Adipocyte (in vitro differentiated cells): ENCODE data around the gene CBX5.

Source experiments
- DNase-seq: peaks from one replicate; pipeline ENCODE4 v3.0.0-alpha.2; 2015; ENCODE audit warnings: low read depth
- H3K27me3 ChIP-seq: replicated peaks from 2 replicates; pipeline ENCODE4 v1.7.0; 2013; ENCODE audit warnings: mild to moderate bottlenecking, low read length, moderate library complexity; ENCODE audit not compliant: control insufficient read depth, insufficient read depth
- H3K36me3 ChIP-seq: 2 replicates; pipeline ENCODE4 v1.7.0; 2013; ENCODE audit warnings: low read length, mild to moderate bottlenecking, moderate library complexity; ENCODE audit not compliant: control insufficient read depth, insufficient read depth, severe bottlenecking
- H3K4me1 ChIP-seq: 2 replicates; pipeline ENCODE4 v1.7.0; 2013; ENCODE audit warnings: mild to moderate bottlenecking, low read length, moderate library complexity; ENCODE audit not compliant: control insufficient read depth, insufficient read depth
- H3K4me3 ChIP-seq: 2 replicates; pipeline ENCODE4 v1.7.0; 2013; ENCODE audit warnings: mild to moderate bottlenecking, low read length, moderate library complexity
- H3K9ac ChIP-seq: 2 replicates; pipeline ENCODE4 v1.7.0; 2013; ENCODE audit warnings: mild to moderate bottlenecking, low read length, moderate library complexity
- H3K9me3 ChIP-seq: 2 replicates; pipeline ENCODE4 v1.7.0; 2013; ENCODE audit warnings: mild to moderate bottlenecking, low read length, moderate library complexity; ENCODE audit not compliant: control insufficient read depth

CBX5 gene

DNA sequence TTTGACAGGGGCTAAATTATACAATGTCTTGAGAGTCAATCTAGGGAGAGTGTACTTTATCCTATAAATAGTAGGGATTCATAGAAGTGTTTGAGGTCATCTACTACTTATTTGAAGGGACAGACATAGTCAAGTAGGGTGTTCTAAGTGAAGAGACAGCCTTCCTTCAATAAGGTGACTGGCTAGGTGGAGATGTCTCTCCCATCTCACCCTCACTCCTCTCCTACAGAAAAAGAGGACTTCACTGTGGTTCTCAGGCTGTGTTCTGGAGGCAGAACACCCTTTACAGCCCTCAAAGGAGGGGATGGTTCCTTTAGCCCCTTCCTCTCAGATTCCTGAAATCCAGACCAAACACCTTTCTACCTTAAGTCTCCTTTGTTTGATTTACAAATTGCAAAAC is 23.7 kb upstream of the CBX5 start:
- no peak overlapping the region for H3K9ac ChIP-seq
- H3K27me3 ChIP-seq: no peaks in the 10 kb centered on the region
- no peaks in the 10 kb centered on the region for H3K36me3 ChIP-seq
- no peaks in the 10 kb centered on the region for H3K9me3 ChIP-seq
- no peak for DNase-seq
- H3K4me1 ChIP-seq: peaks cover 28% of the 10 kb centered on the region
- no peak overlapping the region for H3K4me3 ChIP-seq

DNA sequence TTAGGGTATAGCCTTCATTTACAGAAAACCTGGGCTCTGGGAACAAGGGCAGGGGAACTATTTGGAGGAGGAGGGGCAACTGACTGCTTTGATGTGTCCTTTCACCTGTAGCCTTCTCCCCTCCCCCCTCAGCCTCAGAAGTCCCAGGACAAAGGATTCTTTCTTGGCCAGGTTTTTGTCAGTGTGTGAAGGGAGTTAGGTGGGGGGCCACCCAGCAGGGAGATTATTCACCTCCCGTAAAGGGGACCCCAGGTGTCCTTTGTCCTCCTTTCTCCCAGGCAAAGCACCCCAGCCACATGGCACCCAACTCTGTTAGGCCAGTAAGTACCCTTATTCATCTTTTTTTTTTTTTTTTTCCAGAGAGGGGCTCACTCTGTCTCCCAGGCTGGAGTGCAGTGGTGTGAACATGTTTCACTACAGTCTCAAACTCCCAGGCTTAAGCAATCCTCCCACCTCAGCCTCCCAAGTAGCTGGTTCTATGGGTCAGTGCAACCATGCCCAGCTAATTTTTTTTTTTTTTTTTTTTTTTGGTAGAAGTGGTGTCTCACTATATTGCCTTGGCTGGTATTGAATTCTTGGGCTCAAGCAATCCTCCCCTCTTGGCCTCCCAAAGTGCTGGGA is 21.6 kb upstream of the CBX5 start:
- DNase-seq: no peak
- peaks cover 28% of the 10 kb centered on the region for H3K4me1 ChIP-seq
- H3K27me3 ChIP-seq: no peaks in the 10 kb centered on the region
- H3K4me3 ChIP-seq: no peak overlapping the region
- H3K36me3 ChIP-seq: no peaks in the 10 kb centered on the region
- no peaks in the 10 kb centered on the region for H3K9me3 ChIP-seq
- no peak overlapping the region for H3K9ac ChIP-seq

DNA sequence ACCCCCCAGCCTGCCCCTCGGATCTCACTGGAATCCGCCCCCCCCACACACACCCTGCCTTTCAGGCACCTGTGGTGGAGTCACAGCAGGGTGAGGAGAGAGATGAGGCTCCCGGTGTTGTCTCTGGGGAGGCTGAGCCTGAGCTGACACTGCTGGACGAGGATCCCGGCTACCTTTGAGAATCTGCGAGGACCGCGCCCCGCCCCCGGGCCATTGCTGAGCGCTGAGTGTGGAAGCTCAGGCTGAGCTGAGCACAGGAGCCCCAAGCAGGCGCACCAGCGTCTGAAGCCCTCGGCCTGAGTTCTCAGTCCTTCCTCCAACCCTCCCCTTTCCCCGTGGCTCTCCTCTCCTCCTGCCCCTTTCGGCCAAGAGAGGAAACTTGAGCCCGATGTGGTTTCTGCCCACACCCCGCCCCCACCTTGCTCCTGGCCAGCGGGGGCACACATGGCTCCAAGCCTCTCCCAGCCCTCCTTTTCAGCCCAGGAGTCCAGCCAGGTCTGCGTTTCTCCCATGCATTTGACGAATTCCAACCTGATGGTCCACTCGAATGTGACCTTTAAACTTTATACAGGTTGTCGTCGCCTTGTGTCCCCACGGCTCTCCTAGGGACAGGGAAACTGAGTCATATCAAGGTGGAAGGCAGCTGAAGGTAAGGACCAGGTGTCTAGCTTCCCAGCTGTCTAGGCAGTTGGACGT is 21.0 kb upstream of the CBX5 start, which contains the start of gene NFE2:
NFE2 (minus strand) TSS at position 284 of the 696 bp plus-strand sequence. CDS start 5,767 bp downstream, outside the sequence.
- peak within 1 kb of the TSS; percentile 11 for H3K9ac ChIP-seq
- H3K27me3 ChIP-seq: no peaks in the 10 kb centered on the region
- peak within 1 kb of the TSS; percentile 59 for H3K4me3 ChIP-seq
- peaks cover 28% of the 10 kb centered on the region for H3K4me1 ChIP-seq
- no peaks in the 10 kb centered on the region for H3K9me3 ChIP-seq
- H3K36me3 ChIP-seq: no peaks in the 10 kb centered on the region
- peak; percentile 85 for DNase-seq

GRCh38 chr12:54300225-54300731 is 20.4 kb upstream of the CBX5 start:
- H3K36me3 ChIP-seq: no peaks in the 10 kb centered on the region
- H3K4me3 ChIP-seq: no peak overlapping the region
- H3K9ac ChIP-seq: no peak overlapping the region
- no peaks in the 10 kb centered on the region for H3K27me3 ChIP-seq
- DNase-seq: no peak
- no peaks in the 10 kb centered on the region for H3K9me3 ChIP-seq
- peaks cover 28% of the 10 kb centered on the region for H3K4me1 ChIP-seq

DNA sequence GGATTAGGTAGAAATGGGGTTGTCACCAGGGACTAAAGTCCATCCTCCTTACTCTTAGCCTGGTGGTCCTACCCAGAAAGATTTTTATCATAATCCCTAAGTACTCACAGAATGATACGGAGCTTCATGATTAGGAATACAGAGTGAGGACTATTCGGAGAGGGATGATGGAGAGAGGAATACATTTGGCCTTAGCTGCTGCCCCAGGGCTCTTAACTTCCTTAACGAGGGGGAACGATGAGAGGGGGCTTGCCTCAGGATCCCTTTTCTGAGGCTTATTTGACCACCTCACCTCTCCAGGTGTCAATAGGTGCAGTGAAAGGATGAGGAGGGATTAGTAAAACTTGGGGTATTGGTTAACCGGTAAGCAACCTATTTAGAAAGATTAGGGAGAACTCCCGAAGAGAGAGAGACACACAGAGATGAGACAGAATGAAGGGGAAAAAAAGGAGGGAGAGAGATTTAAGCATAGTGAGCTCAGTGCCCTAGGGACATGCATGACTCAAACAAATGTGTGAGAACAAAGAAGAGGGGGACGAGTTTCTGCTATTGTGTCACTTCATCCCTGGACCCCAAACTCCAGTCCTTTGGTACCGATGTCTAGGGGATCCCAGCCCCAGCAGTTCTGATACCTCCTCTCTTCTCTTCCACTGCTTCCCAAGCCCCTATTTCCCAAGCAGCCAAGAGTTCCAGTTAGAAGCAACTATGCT is 19.7 kb upstream of the CBX5 start:
- H3K4me3 ChIP-seq: no peak overlapping the region
- H3K36me3 ChIP-seq: no peaks in the 10 kb centered on the region
- no peaks in the 10 kb centered on the region for H3K27me3 ChIP-seq
- no peak overlapping the region for H3K9ac ChIP-seq
- peaks cover 27% of the 10 kb centered on the region for H3K4me1 ChIP-seq
- no peaks in the 10 kb centered on the region for H3K9me3 ChIP-seq
- DNase-seq: peak; percentile 43

GRCh38 chr12:54298904-54299303 is 19.0 kb upstream of the CBX5 start:
- Histone ChIP-seq H3K9me3 (no peaks in the 10 kb centered on the region), H3K4me3 (no peak overlapping the region), H3K27me3 (no peaks in the 10 kb centered on the region), H3K9ac (no peak overlapping the region), H3K4me1 (peaks cover 20% of the 10 kb centered on the region), H3K36me3 (no peaks in the 10 kb centered on the region)
- DNase-seq: no peak

DNA sequence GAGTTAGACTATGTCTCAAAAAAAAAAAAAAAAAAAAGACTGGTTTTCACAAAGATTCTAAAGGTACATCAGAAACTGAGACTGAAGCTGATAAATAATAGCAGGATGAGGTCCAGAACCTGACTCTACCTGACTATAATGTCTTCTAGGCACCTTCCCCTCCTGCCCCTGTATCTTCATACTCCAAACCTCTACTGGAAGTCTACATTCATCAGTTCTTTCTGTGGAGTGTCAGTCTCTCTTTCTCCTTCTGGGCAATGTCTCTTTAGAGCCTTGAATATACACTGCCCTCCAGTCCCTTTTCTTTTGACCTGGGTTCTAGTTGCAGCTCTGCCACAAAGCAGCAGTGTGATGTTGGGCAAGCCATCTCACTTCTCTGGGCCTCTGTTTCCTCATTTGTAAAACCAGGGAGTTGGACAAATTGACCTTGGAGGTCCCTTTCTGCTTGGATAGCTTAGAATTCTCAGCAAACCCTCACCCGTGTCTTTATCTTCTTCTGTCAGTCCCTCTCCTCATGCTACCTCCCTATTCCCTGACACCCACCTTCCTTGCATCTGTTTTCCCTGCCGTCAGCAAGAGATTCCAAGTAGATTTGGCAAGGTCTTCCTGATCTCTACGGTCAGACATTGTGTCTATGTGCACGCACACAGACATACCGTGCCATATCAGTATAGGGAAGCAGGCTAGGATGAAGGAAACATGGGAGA is 16.6 kb upstream of the CBX5 start:
- H3K4me1 ChIP-seq: peaks cover 19% of the 10 kb centered on the region
- no peak overlapping the region for H3K9ac ChIP-seq
- H3K36me3 ChIP-seq: no peaks in the 10 kb centered on the region
- DNase-seq: no peak
- H3K27me3 ChIP-seq: no peaks in the 10 kb centered on the region
- no peak overlapping the region for H3K4me3 ChIP-seq
- no peaks in the 10 kb centered on the region for H3K9me3 ChIP-seq

DNA sequence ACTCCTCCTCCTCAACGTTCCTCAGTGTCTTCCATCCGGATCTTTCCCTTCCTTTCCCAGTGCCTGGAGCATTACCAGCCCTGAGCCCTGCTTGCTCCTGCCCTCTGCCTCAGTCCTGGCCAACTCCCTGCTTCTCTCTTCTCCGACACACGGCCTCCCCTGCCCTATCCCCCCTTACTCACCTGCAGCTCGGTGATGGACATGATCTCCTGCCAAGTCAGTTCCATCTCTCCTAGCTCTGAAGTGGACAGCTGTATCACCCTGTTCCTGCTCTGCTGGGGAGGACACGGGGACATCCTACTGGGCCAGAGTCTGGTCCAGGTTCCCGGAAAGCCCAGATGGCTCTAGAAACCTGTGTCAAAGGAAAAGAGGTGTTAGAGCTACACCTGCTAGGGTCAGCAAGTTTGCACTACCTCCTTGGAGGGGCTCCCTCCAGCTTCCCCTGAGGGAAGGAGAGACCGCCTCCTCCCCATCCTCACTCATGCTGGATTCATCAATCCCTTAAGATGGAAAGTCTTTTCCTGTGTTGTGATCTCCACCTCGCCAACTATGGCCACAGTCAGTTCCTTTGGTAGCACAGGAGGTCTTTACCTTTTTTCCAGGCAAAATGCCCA is 15.1 kb upstream of the CBX5 start:
- H3K4me1 ChIP-seq: peaks cover 6% of the 10 kb centered on the region
- no peaks in the 10 kb centered on the region for H3K36me3 ChIP-seq
- H3K9me3 ChIP-seq: no peaks in the 10 kb centered on the region
- no peak overlapping the region for H3K9ac ChIP-seq
- no peak overlapping the region for H3K4me3 ChIP-seq
- no peak for DNase-seq
- H3K27me3 ChIP-seq: no peaks in the 10 kb centered on the region

DNA sequence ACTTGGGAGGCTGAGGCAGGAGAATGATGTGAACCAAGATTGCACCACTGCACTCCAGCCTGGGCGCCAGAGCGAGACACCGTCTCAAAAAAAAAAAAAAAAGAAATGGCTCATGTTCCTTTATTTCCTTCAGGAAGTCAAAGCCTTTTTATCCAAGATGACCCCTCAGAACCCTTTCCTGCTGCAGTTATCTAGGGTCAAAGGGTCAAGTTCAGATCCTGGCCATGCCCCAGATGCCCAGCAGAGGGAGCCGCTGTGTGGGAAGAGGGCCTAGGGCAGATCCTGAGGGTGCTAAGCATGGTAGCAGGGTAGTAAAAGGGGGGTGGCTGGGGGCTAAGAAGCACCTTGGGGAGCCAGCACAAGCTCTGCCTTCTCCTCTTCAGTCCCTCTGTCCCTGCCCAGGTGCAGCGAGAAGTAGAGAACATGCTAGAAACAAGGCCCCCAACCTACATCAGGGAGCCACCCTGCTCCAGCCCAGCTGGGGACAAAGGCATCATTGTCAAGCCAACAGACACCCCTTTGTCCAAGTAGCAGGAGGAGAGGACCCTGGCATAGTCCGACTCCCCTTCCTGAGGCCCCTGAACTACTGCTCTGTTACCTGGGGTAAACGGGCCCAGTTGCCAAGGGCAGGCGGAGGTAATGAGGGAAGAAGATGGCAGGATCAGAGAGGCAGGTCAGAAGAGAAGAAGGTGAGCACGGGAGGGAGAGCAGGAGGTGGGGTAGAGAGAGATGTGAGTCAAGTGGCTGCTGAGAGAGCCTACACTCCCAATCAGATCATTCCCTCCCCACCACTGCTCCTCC is 14.4 kb upstream of the CBX5 start:
- Histone ChIP-seq H3K9me3 (no peaks in the 10 kb centered on the region), H3K36me3 (no peaks in the 10 kb centered on the region), H3K4me3 (no peak overlapping the region), H3K27me3 (no peaks in the 10 kb centered on the region), H3K4me1 (no peaks in the 10 kb centered on the region), H3K9ac (no peak overlapping the region)
- peak; percentile 51 for DNase-seq

DNA sequence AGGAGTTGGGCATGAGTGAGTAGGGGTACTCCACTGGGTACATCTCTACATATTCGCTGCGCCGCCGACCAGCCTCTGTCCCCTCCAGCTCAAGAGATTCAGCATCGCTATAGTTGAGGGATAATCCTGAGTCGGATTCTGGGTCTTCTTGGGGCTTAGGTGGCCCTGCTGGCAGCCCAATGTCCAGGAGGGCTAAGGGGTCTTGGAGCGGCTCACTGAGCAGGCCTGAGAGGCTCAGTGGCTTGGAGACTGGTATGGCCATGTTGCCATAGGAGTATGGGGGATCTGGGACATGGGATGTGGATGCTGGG is 13.0 kb upstream of the CBX5 start:
- H3K36me3 ChIP-seq: peaks cover 5% of the 10 kb centered on the region
- no peak overlapping the region for H3K4me3 ChIP-seq
- no peaks in the 10 kb centered on the region for H3K9me3 ChIP-seq
- H3K27me3 ChIP-seq: no peaks in the 10 kb centered on the region
- no peaks in the 10 kb centered on the region for H3K4me1 ChIP-seq
- DNase-seq: no peak
- no peak overlapping the region for H3K9ac ChIP-seq
